ENCODE measurements around the gene RBM26.
"Not testable (repeated sequence)": the region's sequence is repeated elsewhere in the genome, so short reads cannot be mapped to it uniquely, and the experiment has no call there.

Gene RBM26

DNA sequence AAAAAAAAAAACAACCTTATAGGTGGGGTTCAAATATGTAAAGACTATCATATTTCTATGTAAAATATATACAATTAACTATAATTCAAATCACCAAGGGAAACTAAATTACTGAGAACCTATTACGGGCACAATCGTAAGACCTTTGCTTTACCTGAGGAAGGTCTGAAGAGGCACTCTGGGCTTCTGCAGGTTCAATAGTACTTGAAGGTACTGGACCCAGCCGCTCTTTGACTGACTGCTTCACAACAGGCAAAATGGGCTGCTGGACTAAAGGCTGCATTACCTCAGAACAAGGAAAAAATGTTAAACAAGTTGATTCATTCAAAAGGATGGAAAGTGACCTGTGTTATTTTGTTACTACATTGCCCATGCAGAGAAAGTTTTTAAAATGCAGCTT, 51.8 kb downstream of the RBM26 start:
- no peak overlapping the region for H3K4me3 ChIP-seq (ENCODE audit: low read length)
- TF ChIP-seq ZNF274 (IDR thresholded peaks at IDR 0.05; ENCODE audit: low read depth, low read length): no peak

DNA sequence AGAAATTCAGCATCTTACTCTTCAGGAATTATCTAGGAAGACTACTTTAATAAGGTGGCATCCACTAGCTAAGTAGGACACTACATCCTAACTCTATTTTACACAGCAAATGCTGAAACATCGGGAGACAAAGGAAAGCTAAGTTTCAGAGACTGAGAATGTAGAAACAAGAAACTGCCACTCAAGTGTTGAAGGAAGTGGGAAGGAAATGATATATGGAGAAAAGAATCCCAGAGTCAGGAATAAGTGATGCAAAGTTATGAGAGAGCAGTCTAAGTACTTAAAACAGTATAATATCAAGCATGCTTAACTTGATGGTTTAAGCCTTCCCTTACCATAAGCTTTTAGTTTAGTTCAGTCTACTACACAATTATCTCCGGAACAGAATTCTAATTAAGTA, 52.4 kb downstream of the RBM26 start:
- no peak overlapping the region for H3K4me3 ChIP-seq (ENCODE audit: low read length)
- TF ChIP-seq ZNF274 (IDR thresholded peaks at IDR 0.05; ENCODE audit: low read depth, low read length): no peak

GRCh38 chr13:79352107-79352506, 53.9 kb downstream of the RBM26 start:
- TF ChIP-seq ZNF274 (IDR thresholded peaks at IDR 0.05; ENCODE audit: low read depth, low read length): no peak
- no peak overlapping the region for H3K4me3 ChIP-seq (ENCODE audit: low read length)

DNA sequence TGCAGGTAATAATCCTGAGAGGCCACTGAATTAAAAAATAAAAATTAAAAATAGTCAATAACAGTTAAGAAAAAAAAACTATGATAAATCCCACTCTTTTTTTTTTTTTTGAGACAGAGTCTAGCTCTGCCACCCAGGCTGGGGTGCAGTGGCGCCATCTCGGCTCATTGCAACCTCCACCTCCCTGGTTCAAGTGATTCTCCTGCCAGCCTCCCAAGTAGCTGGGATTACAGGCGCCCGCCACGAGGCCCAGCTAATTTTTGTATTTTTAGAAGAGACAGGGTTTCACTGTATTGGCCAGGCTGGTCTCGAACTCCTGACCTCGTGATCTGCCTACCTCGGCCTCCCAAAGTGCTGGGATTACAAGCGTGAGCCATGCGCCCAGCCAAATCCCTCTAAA, 56.4 kb downstream of the RBM26 start:
- H3K4me3 ChIP-seq (ENCODE audit: low read length): not testable (repeated sequence)

- TF ChIP-seq ZNF274 (IDR thresholded peaks at IDR 0.05; ENCODE audit: low read depth, low read length): no peak
- no peak overlapping the region for H3K4me3 ChIP-seq (ENCODE audit: low read length)
Observed at GRCh38 chr13:79349011-79349410, 57.0 kb downstream of the RBM26 start.

DNA sequence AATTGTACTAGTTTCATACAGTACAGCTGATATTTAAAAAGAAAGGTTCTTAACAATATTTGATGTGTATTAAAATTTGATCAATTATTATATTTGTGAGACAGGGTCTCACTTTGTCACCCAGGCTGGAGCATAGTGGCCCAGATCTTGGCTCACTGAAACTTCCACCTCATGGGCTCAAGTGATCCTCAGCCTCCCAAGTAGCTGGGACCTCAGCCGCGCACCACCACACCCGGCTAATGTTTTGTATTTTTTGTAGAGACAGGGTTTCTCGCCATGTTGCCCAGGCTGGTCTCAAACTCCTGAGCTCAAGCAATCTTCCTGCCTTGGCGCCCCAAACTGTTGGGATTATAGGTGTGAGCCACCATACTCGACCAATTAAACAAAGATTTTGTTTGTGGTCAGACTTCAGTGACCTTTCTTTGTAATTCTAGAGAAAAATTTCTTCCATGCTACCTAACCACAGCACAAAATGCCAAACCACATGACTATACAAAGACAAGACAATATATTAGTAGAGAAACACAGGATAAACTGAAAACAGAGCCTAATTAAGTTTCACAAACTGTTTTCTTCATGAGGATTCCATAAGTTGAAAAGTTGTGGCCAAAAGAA, 59.6 kb downstream of the RBM26 start:
- TF ChIP-seq ZNF274 (IDR thresholded peaks at IDR 0.05; ENCODE audit: low read depth, low read length): no peak
- no peak overlapping the region for H3K4me3 ChIP-seq (ENCODE audit: low read length)

DNA sequence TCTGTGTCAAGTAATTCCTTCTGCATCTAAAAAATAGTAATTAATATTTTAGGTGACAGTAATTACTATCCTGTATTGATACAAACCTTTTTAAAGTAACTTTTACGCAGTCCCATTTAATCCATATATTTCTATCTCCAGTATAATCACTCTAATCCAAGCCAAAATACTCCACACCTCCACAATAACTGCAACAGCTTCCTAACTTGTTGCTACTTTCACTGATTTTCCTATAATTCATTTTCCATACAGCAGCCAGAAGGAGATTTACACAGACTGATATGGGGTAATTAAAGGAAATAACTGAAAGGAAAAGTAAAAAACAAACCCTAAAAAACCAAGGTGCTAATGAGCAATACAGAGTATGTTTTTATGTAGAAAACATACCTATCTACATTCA, 64.9 kb downstream of the RBM26 start:
- TF ChIP-seq ZNF274 (IDR thresholded peaks at IDR 0.05; ENCODE audit: low read depth, low read length): no peak
- no peak overlapping the region for H3K4me3 ChIP-seq (ENCODE audit: low read length)

DNA sequence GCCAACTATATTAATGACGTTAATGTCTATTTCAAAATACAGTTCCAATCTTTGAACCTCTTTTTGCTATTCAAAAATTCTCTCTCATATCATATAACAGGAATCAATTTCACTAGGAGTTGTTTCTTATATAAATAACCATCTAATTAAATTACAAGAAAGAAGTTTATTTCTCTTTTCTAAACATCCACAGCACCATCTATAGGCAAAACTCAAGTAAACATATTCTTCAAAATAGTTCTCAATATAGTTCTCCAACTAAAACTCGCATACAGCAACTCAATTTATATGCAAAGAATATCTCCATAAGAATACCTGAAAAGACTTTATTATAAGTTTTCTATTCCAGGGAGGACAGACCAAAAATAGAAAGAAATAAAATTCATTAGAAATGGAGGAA, 65.6 kb downstream of the RBM26 start:
- TF ChIP-seq ZNF274 (IDR thresholded peaks at IDR 0.05; ENCODE audit: low read depth, low read length): no peak

DNA sequence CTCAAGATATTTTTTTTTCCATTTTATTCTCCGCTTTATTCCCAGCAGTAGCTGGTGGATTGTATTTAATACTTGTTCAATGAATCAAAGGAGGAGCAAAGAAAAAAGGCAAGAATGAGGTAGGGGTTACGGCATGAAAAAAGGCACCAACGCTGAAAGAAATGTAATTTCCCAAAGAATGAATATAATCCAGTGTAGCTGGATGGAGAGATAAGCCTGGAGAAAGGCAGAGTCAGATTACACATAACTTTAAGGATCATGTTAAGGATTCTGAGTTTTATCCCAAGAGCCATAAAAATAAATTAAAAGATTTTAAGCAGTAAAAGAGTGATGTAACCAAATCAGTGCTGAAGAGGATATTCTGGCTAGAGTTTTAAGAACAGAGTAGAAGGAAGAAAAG, 67.7 kb downstream of the RBM26 start:
- TF ChIP-seq ZNF274 (IDR thresholded peaks at IDR 0.05; ENCODE audit: low read depth, low read length): no peak
- no peak overlapping the region for H3K4me3 ChIP-seq (ENCODE audit: low read length)

More for the DNA sequence above, 65.6 kb downstream of the RBM26 start:
- H3K4me3 ChIP-seq (ENCODE audit: low read length): no peak overlapping the region

DNA sequence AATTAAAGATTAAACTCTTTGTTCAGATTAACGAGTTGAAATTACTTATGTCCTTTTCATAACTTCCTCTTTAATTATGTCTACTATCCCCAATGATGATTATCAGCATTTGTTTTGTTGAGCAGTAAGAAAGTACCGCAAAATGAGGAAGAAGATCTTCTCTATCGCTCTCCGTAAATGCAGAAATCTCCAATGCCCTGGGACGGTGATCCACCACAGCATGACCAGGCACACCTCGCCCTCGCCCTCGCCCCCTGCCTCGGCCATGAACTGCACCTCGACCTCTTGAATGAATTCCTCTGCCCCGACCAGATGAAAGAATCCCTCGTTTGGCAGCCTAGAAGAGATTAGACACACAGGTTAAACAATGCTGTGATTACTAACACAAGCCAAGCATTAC, 69.1 kb downstream of the RBM26 start:
- no peak for TF ChIP-seq ZNF274 (IDR thresholded peaks at IDR 0.05; ENCODE audit: low read depth, low read length)
- no peak overlapping the region for H3K4me3 ChIP-seq (ENCODE audit: low read length)

- H3K4me3 ChIP-seq (ENCODE audit: low read length): no peak overlapping the region
- no peak for TF ChIP-seq ZNF274 (IDR thresholded peaks at IDR 0.05; ENCODE audit: low read depth, low read length)
Observed at GRCh38 chr13:79328510-79328909, 77.5 kb downstream of the RBM26 start.

GRCh38 chr13:79320433-79320832, 85.6 kb downstream of the RBM26 start:
- TF ChIP-seq ZNF274 (IDR thresholded peaks at IDR 0.05; ENCODE audit: low read depth, low read length): no peak

DNA sequence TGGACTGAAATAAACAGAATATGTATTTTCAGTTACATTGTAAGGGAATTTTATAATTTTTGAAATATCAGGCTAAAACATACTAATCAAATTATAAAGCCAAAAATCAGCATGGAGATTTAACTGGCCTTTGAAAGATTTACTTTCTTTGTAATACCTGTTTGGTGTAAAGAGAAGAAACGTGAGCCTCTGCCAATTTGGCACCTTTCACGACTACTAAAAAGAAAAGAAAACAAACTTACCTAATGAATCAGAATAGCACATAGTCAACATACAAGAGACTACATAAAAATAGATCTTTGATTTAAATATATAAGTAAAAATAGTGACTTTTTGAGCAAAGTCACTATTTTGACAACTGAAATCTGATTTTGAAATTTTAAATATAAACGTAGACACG, 87.4 kb downstream of the RBM26 start:
- no peak for TF ChIP-seq ZNF274 (IDR thresholded peaks at IDR 0.05; ENCODE audit: low read depth, low read length)
- H3K4me3 ChIP-seq (ENCODE audit: low read length): no peak overlapping the region

More at GRCh38 chr13:79320433-79320832, 85.6 kb downstream of the RBM26 start:
- H3K4me3 ChIP-seq (ENCODE audit: low read length): no peak overlapping the region

DNA sequence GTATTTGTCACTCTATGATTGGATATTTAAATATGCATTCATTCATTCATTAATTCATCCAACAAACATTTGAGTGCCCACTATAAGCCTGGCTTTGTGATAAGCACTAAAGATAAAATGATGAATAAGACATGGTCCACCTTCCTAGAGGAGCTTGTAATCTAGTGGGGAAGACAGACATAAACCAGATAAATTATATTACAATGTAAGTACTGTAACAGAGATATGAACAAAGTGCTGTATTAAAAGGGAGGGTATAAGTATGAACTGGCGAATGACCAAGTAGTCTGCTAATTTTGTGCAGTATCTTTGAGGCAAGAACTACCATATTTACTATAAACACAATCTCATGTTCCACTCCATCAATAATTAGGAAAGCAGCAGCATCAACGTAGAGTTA, 88.2 kb downstream of the RBM26 start:
- TF ChIP-seq ZNF274 (IDR thresholded peaks at IDR 0.05; ENCODE audit: low read depth, low read length): no peak
- H3K4me3 ChIP-seq (ENCODE audit: low read length): no peak overlapping the region

GRCh38 chr13:79314652-79315051, 91.4 kb downstream of the RBM26 start:
- no peak overlapping the region for H3K4me3 ChIP-seq (ENCODE audit: low read length)
- TF ChIP-seq ZNF274 (IDR thresholded peaks at IDR 0.05; ENCODE audit: low read depth, low read length): no peak

DNA sequence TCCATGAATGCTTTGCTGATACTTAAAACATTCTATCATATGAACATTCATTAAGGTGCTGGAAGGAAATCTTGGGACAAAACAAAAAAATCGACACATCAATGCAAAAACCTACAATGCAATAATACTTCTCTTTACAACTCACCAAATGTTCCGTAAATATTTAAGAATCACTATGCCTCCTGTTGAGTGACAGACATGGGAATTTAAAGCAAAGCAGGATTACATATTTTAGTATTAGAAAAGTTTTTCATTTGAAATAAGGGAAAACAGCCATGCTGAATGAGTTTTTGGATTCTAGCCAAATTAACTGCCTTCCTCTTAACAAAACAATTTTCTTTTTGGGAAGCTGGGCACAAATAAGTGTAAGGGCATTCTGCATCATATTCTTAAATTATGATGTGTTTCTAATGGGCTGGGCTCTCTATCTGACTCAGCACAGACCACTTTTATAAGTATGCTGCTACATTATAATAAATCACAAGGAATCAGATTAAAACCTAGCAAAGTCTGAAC, 93.7 kb downstream of the RBM26 start:
- no peak overlapping the region for H3K4me3 ChIP-seq (ENCODE audit: low read length)
- TF ChIP-seq ZNF274 (IDR thresholded peaks at IDR 0.05; ENCODE audit: low read depth, low read length): no peak
